NAMALWA (cell line): ENCODE measurements around the gene UBE2V1.
"Not testable (repeated sequence)": the region's sequence is repeated elsewhere in the genome, so short reads cannot be mapped to it uniquely, and the experiment has no call there.

ENCODE experiments used
- DNase-seq: peaks from one replicate; pipeline ENCODE4 v3.0.0-alpha.2; 2015; ENCODE audit warnings: low spot score

The UBE2V1 gene

DNA sequence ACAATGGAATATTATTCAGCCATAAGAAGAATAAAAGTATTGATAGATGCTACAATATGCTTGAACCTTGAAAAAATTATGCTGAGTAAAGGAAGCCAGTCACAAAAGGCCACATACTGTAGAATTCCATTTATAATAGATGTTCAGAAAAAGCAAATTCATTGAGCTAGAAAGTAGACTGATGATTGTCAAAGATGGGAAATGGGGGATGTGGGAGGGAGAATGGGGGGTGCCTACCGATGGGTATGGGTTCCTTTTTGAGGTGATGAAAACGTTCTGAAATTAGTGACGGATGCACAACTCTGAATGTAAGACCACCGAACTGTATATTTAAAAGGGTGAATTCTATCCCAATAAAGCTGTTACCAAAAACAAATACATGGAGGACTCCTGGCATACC is 18.4 kb downstream of the UBE2V1 start:
- DNase-seq: no peak

DNA sequence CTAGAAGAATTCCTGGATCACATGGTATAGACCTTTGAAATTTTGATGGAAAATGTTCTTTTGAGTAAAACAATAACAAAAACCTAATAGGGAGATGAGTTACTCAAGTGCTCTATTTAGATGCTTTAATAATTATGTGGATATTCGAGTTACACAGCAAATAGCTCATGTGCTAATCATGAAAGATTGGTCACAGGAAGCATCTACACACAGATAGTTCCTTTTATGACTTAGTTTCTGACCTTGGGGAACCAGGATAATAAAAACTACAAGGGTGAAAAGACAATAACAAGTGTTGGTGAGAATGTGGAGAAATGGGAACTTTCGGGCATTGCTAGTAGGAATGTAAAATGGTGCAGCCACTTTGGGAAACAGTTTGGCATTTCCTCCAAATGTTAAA is 19.7 kb downstream of the UBE2V1 start:
- no peak for DNase-seq

DNA sequence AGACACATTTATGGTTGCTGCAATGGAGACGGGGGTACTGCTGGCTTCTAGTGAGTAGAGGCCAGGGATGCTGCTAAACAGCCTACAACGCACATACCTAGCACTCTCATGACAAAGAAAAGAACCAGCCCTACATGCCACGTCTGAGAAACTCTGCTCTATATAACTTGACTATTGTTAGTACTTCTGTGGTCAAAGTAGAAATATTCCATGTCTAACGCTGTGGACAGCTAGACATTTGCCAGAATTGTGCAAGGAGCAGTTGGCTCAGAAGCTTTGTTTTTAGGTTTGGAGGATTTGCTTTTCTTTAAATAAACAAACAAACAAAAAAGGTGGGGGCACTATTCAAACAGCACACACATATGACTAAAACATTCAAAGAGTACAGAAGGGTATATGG is 20.5 kb downstream of the UBE2V1 start:
- DNase-seq: no peak

DNA sequence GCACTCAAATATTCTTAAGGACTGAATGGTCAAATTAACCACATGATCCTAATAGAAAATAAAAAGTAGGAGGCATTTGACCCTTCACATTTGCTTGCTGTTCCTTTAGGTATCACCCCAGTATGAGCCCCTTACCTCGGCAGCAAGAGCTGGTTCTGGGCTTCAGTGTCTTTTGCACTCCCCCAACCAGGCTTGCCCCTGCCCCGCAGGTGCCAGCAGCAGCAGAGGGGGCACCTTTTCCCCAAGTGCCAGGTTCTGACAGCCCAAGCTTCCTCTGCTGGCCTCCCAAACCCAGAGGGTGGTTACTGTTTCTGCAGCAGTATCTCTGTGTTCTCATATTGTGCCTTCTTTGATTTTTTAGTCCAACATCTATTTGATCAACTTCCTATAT is 23.2 kb downstream of the UBE2V1 start:
- DNase-seq: no peak

DNA sequence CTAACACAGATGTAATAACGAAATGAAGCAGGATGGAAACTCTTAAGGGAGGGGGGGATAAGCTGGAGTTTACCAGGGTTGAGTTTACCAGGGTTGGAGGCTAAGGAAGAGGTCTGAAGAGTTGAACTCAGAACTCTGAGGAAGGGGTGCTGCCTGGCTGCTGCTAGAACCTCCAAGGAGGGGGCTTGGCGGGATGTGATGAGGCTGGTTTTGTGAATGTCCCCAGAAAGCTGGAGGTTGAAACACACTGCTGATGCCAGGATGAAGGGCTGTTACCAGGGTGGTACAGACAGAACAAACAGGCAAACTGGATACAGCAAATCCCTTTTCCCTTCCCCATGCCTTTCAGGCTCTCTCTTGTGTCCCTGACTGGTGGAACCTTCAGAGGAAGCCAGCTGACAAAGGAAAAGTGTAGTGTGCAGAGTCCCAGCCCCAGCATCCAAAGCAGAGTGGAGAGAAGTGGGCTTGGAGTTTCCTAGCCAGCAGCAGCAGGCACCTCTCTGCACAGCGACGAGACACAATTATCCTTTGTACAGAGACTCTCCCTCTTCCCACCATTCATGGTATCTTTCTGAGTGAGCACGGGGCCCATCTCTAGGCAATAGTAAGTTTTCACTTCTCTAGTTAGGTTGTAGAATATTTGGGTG is 23.7 kb downstream of the UBE2V1 start:
- DNase-seq: no peak

DNA sequence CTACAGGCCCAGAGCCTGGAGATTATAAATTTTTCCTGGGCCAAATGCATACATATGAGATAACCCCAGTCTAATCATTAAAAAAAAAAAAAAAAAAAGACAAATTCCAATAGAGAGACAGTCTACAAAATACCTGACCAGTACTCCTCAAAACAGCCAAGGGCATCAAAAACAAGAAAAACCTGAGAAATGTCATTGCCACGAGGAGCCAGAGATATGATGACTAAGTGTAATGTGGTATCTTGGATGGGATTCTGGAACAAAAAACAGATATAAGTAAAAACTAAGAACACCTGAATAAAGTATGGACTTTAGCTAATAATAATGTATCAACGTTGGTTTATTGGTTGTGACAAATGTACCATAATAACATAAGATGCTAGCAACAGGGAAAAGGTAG is 24.9 kb downstream of the UBE2V1 start:
- no peak for DNase-seq

DNA sequence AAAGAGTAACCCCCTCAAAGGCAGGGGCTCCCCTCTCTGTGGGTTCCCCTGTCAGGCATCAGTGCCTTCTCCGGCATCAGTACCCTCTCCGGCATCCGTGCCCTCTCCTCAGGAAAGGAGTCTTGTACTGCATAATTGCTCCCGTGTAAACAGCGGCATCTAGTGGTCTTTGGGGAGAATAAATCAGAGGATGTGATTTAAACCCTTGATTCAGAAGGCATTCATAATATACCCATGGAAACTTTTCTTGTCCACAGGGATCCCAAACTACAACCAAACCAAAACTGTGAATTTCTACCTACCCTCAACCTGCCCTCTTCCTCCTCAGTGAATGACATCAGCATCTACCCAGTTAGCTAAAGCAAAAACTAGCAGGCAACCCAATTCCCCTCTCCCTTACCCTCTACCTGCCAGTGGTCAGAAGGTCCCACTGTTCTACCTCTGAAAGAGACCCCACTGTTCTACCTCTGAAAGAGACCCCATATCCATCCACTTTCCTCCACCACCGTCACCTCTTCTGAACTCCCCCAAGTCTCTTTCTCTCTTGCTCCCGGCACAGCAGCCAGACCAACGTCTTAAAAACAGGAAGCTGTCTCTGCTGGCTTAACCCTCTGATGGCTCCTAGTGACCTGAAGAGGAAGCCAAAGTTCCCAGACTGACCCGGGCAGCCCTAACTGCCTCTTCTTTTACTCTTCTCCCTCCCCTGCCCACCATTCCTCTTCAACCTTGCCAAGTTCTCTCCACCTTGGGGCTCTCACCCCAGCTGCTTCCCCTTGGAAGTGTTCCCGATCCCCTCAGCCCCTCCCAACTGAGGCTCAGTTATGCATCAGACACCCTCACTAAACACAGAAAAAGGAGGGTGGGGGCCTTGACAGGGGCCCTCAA is 27.2 kb downstream of the UBE2V1 start:
- peak; percentile 81 for DNase-seq

DNA sequence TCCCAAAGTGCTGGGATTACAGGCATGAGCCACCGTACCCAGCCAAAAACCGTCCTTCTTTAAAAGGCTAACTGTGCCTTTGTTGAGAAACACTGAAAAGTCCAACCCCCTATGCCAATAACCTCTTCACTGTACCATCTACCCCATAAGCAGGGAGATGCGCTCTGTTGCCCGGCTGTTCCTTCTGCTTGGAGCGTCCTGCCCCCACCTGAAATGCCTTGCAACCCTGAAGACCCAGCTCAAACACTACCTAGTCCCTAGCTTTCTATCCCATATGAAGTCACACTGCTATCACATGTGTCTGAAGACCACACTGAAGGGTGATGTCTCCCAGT is 27.8 kb downstream of the UBE2V1 start:
- no peak for DNase-seq

DNA sequence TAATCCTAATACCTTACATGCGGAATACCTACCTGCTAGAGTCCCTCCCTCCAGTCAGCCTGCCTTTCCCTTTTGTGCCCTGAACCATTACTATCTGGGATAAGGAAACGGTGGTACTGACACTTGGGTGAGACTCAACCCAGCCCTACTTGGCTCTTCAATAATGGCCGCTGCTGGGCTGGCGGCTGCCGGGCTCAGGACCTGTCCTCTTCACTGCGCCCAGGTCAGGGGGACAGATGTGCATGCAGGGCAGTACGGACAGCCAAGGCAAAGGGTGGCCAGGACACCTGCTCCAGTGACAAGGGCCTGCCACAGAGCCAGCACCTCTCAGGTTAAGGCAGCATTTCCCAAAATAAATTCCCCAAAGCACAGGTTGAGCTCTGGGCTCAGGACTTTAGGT is 29.9 kb downstream of the UBE2V1 start:
- DNase-seq: no peak

DNA sequence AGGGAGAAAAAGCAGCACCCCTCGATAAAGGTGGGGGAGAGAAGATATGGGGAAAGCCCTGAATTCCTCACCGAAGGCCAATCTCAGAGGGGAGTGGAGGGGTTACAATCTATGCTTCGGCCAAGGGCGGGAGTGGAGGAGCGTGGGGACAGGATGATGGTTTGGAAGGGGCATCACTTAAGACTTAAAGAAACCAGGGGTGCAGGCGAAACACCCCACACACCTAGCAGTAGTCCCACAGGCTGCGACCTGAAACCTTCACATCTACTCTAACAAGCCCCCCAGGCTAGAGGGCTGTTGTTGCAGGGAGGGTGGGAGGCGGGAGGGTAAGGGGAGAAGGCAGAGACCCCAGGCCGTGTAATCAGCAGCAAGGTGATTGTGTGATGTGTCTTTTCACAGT is 30.9 kb downstream of the UBE2V1 start:
- DNase-seq: not testable (repeated sequence)

DNA sequence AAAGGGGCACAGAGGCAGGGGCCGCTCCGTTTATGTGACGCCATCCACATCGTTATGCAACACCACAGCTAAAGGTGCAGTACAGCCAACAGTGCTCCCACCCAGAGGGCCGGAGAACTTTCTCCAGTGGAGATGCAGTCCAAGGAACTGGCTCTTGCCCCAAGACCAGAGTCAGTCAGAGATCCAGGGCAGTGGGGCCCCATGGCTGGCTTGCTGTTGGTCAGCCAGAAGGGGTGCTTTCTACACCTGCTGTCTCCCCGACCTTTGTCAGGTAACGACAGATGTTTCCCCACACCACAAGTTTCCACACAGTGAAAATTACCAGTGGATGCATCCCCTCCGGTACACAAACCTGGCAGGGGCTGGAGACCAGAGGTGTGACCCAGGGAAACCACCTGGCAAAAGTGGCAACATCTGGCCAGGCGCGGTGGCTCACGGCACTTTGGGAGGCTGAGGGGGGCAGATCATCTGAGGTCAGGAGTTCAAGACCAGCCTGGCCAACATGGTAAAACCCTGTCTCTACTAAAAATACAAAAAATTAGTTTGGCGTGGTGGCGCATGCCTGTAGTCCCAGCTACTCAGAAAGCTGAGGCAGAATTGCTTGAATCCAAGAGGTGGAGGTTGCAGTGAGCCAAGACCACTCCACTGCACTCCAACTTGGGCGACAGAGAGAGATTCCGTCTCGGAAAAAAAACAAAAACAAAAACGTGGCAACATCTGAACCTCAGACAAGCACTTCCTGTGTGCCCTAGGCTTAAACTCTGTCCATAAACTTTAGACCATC is 34.9 kb downstream of the UBE2V1 start:
- no peak for DNase-seq

DNA sequence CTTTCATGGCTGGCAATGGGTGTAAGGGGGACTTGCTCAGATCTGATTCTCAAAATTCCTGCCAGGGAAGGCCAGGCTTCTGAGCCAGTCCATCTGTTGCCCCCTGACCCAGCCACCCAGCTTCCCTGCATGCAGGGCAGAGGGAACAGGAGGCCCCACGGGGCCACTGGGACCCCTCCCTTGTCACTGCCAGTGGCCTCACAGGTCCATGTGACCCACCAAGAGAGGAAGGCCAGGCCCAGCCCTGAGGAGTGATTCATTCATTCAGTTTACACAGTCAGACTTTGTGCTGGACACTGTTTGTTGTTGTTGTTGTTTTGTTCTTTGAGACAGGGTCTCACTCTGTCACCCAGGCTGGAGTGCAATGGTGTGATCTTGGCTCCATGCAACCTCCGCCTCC is 39.5 kb downstream of the UBE2V1 start:
- DNase-seq: no peak

DNA sequence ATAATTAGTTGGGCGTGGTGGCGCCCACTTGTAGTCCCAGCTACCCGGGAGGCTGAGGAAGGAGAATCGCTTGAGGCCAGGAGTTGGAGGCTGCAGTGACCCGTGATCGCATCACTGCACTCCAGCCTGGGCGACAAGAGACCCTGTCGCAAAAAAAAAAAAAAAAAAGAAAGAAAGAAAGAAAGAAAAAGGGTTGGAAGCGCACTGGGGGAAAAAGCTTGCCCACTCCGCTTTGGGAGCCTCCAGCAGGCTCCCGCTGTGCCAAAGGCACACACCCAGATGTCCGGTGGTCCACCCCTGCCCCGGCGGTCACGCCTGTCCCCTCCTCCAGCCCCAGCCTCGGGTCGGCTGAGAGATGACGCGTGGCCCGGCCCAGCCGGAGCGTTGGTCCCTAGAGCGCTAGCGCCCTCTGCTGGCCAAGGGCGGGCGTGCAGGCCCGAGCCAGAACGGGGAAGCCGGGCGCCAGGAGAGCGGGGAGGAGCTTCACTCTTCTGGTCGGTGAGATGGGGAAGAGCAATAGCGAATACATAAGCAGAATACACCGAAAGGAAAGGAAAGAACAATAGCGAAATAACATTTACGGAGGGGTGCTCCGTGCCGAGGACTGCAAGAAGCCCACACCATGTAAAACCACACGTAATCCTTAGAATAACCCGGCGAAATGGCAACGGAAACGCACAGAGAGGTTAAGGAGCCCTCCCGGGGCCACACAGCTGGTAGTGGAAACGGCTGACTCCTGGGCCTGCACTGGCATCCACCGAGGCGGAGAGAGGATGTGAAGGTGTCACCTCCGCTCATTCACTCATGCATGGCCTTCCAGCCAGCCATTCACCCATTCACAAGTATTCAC is 41.7 kb downstream of the UBE2V1 start:
- DNase-seq: peak; percentile 90

DNA sequence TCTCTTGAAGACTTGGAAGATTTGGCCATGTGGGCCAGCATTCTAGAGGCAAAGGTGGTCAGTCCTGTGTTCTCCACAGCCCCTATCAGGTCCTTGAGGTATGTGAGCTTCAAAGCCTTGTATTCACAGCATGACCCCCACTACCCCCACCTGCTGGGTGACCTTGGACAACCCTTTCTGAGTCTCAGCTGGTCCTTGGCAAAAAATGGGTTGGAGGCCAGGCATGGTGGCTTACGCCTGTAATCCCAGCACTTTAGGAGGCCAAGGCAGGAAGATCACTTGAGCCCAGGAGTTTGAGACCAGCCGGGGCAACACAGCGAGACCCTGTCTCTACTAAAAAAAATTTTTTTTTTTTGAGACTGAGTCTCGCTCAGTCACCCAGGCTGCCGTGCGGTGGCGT is 42.6 kb downstream of the UBE2V1 start:
- peak; percentile 39 for DNase-seq

DNA sequence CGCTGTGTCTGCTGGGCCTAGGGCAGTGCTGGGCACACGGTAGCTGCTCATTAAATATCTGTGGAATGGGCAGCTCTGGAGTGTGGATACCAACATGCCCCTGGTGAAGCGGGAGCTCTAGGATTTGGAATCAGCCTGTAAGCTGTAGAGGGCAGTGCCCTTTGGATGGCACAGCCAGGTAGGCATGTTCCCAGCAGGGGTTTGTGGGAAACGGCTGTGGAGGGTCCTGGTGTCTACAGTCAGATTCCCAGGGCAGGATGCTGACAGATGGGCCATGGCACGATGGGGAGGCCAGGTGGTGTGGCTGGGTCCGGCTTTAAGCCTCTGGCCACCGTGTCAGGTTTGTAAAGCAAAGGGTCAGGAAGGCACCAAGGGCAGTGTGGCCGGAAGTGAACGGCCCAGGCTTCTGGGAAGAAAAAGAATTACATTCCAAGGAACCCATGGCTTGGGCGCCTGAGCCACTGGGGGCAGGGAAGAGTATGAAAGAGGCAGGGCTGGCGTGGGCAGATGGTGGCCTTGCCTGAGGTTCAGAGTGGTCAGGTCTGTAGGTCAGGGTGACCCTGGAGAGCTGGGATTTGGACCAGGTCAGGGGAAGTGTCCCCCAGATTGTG is 44.8 kb downstream of the UBE2V1 start:
- no peak for DNase-seq

DNA sequence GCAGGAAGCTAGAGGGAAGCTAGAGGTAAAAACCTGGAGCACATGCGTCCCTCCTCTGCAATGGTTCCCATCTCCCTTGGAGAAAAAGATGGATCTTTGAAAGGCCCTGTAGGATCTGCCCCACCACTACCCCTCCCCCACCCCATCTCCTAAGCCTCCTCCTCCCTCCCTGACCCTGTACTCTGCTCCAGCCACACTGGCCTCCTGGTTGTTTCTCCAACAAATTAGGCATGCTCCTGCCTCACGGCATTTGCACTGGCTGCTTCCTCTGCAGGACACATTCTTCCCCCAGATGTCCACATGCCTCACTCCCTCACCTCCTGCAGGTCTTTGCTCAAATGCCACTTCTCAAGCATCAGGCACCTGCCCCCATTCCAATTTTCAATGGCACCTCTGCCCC is 45.5 kb downstream of the UBE2V1 start:
- DNase-seq: no peak

DNA sequence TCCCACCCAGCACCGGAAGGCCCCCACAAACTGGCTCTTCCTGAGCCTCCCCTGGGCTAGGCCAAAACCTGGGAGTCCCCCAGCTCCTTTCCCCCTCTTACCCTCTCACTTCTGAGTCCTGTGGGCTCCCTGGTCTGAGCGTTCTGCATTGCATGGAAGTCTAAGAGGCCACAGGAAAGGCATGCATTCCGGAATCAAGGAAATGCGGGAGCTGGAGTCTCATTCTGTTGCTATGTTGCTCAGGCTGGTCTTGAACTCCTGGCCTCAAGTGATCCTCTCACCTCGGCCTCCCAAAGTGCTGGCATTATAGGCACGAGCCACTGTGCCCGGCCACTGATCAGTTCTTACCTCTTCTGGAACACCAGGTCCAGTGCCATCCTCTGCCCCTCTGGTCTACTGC is 45.9 kb downstream of the UBE2V1 start:
- no peak for DNase-seq

DNA sequence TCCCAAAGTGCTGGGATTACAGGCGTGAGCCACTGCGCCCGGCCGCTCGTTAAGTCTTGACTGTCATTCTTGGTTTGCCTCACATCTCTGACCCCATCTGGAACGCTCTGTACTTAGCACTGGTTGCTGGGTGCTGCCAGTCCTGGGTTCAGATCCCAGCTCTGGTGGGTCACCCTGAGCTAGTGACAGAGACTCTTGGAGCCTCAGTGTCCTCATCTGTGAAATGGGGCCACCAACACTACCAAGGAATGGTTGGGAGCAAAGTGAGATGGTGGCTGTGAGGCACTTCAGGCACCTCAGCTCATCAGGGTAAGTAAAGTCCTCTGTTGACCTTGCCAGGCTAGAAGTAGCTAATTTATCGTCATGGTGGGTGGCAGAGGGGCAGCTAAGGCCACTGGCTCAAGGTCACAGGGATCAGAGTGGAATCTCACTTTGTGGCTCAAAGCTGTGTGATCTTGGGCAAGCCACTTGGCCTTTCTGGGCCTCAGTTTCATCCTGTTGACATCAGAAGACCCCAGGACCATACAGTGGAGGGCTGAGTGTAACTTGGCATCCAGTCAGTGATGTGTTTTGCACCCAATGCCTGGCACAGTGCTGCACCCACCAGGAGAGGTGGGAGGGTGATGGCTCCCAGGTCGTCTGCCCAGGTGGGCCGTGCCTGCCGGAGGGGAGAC is 46.7 kb downstream of the UBE2V1 start:
- DNase-seq: no peak

DNA sequence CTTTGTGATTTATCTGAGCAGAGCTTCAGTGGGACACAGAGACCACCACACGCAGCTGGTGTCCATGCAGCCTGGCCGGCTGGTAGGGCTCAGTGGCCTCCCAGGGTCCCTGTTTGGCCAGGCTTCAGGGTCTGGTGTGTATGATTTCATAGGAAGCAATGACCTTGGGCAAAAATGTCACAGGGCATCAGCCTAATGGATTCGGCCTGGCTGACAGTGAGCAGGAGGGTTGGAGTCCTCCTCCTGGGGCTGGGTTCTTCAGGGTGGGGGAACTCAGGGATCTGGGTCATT is 47.7 kb downstream of the UBE2V1 start:
- no peak for DNase-seq

DNA sequence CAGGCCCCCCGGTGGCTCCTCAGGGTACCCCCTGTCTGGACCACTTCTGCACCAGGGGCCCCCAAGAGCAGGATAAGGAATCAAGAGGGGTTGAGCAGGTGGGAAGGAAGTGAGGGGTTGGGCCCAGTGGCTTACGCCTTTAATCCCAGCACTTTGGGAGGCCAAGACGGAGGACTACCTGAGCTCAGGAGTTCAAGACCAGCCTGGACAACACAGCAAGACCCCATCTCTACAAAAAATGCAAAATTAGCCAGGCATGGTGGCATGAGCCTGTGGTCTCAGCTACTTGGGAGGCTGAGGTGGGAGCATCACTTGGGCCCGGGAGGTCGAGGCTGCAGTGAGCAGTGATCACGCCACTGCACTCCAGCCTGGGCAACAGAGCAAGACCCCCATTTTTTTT is 49.2 kb downstream of the UBE2V1 start:
- not testable (repeated sequence) for DNase-seq
